Fibroblast of gingiva (primary cell): Measurements from ENCODE around the gene SSRP1.
"Not testable (repeated sequence)": the region's sequence is repeated elsewhere in the genome, so short reads cannot be mapped to it uniquely, and the experiment has no call there.

Experiments
- DNase-seq: peaks from one replicate; pipeline ENCODE4 v3.0.0-alpha.2; 2011; ENCODE audit warnings: low read depth

Gene SSRP1

DNA sequence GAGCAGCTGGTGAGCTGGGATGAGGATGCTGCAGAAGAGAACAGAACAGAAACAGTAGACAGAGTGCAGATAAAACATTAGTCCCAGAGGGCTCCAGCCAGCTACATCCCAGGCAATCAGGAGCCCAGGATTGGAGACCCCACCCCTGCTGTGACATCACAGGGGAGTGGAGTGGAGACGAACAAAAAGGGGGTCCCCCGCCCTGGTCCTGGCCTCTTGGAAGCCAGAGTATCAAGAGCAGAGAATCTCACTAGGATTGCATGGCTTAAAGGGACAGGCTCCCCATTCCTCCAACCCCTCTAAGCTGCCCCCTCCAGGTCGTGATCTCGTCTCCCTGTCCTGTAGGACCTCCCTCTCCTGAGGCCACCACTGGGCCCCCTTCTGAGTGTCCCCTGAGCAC lies 2.5 kb upstream of the SSRP1 start, which contains the start of gene P2RX3:
TSS of gene P2RX3 (plus strand) at position 211 of the 400 bp plus-strand sequence. CDS start 199 bp downstream, outside the sequence.
- DNase-seq, result no peak

DNA sequence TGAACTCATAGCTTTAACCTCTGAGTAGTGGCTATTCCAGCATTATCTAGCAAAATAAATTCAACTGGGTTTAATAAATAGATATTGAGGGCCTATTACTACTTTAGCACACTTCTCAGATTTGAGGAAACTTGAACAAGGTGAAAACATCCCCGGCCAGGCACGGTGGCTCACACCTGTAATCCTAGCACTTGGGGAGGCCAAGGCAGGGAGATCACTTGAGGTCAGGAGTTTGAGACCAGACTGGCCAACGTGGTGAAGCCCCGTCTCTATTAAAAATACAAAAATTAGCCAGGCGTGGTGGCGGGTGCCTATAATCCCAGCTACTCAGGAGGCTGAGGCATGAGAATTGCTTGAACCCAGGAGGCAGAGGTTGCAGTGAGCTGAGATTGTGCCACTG lies 1.2 kb upstream of the SSRP1 start:
- not testable (repeated sequence) for DNase-seq

DNA sequence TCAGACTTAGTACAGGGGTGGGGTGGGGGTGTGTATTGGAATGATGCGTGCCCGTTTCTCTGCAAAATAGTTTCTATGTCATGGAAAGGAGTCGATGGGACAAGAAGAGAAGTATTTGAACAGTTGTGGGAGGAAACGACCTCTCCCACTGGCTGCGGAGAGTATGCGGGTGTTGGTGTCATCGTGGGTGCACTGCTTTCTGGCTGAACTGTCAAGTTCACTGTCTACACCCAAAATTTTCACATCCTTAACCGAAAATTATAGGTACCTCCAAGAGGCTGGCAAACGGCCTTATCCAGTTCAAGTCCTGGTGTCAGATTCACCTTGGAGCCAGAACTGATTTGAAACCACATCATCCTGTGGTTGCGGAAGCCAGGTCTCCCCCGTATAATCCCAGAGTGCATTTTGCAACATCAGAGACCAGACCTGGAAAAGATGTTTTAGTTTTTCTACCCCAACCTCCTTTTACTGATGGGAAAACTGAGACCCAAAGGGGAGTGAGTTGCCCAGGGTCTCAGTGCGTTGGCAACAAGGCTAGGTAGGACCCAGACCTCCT lies 497 bp upstream of the SSRP1 start:
- DNase-seq, result no peak

DNA sequence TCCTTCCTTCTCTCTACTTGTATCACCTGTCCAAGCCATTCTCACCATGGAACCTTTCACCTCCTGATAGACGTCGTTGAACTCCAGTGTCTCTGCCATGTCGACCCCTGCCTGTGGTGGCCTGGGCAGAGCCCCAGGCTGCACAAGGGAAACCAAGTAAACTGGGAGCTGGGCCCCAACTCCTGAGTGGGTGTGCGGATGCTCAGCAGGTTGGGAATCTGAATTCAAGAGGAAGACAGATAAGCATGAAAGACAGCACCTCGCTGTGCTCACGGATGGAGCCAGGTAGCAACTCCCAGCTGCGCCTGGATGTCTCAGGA lies 709 bp downstream of the SSRP1 start:
- DNase-seq, result no peak

DNA sequence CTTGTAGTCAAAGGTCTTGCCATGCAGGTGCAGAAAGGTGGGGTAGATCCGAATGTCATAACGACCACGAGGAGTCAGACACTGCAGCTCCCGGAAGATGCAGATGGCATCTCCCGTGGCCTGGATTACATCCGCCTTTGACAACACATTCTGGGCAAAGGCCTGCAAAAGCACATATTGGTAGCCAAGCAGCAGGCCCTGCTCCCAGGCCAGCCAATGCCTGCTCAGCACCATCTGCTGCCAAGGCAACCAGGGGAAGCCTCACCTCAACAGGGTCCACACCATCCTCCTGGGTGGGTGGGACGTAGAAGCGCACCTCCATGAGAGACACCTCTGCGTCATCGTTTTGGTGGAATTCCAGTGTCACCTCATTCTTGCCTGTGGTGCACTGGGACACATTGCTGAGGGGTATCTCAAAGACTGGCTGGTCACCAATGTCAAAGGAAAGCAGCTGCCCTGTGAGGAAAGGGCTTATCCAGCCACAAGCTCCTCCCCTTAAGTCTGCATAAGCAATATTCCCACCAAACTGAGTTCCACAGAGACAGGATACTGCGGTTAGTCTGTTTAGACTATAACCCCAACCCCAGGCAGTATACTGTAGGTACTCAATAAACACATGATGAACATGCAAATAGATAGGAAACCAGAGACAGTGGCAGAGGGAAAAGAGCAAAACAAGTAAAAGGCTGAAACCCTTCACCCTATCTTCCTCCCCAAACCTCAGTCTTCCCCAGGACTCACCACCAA lies 2.8 kb downstream of the SSRP1 start:
- DNase-seq, result no peak

DNA sequence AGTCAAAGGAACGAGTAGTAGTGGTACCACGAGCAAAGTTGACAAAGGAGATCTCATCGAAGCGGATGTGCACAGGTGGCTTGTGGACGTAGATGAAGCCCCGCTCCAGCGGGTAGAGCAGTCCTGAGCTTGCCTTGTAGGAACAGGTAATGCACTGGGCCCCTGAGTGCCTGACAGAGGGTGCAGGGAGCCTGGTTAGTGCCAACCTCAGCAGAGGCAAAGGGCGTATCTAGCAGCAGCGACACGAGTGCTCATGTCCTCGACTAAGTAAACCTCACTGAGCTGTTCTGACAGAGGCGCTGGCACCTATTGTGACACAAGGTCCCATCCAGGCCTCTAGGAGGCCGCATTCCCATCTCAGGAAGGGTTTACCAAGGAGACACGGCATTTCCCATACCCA lies 4.0 kb downstream of the SSRP1 start:
- no peak for DNase-seq

DNA sequence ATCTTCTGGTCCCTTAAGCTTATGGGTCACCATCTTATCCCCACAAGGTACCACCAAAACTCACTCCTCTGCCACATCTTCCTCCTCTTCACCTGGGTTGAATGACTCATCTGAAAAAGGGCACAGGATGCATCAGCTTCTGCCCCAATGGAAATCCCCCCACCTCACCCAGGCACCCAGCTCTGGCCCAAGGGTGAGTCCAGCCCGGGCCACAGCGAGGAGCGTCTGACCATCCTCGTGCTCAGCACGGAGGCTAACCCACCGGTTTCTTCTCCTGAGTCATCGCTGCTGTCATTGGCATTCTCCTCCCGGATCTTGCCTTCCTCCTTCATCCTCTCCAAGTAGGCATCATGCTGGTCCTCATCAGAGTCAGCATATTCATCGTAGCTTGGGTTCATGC lies 5.7 kb downstream of the SSRP1 start:
- no peak for DNase-seq

DNA sequence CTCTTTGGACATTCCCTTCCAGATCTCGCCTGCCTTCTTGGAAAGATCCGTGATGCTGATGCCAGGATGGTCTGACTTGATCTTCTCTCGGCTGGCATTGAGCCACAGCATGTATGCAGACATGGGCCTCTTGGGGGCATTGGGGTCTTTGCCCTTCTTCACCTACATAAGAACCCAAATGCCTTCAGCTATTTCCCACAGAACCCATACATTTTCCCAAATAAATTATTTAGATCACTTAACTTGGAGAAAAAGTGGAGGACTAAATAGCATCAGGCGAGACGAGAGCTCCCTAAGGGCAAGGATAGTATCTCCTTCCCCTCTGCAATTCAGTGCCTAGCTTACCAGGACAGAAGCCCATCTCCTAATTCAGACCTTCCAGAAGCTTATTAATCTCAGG lies 8.0 kb downstream of the SSRP1 start:
- DNase-seq, result no peak

DNA sequence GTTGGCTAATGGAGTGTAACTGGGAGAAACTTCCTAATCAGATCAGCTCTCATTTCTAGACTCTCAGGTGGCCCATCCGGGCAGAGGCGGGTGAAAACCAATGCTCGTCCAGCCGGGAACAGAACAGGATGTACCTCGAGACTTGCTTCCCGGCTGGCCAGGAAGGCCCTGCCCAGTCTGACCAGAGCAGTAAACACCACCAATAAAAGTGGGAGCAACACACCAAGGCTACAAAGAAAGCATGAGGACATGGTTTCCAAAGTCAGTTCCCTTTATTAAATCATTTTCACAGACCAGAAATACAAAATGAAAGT lies 10.0 kb downstream of the SSRP1 start:
- no peak for DNase-seq

DNA sequence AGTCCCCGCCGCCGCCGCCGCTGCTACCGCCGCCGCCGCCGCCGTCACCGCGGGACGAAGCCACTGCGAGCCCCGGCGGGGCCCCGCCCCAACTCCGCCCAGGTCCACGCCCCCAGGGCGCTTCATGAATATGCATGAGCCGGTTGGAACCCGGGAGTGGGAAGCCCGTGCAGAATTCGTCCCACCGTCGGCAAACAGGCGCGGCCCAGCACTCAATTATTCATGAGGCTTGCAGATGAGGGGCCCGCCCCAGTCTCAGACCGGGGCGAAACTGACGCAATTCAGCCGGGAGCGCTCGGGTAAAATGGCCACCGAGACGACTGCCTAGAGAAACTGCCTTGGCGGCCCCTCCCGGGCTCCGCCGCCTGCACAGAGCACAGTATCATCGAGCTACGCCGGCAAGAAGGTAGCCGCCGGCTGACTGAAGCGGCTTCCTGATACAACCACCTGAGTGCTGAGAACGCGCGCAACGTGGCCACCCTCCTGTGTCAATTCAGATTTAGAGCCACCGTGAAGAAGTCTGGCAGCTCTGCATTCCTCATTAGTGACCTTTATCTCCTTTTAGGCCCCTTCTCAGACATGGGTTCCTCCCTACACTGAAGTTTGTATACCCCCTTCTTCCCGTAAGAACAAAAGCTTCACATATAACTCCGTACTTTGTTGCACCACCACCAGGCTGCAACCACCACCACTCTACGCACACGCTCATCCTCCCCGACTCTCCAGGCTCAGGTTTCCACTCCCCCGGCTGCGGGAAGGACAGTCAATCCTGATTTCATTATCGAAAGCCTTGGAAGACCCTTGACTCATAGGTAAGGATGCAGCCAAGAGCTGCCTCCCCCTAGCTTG lies 10.6 kb downstream of the SSRP1 start, which contains the start of gene TNKS1BP1:
TSS of gene TNKS1BP1 (minus strand) at position 67 of the 849 bp plus-strand sequence. CDS start 3,067 bp downstream, outside the sequence.
- peak; percentile 98 for DNase-seq

DNA sequence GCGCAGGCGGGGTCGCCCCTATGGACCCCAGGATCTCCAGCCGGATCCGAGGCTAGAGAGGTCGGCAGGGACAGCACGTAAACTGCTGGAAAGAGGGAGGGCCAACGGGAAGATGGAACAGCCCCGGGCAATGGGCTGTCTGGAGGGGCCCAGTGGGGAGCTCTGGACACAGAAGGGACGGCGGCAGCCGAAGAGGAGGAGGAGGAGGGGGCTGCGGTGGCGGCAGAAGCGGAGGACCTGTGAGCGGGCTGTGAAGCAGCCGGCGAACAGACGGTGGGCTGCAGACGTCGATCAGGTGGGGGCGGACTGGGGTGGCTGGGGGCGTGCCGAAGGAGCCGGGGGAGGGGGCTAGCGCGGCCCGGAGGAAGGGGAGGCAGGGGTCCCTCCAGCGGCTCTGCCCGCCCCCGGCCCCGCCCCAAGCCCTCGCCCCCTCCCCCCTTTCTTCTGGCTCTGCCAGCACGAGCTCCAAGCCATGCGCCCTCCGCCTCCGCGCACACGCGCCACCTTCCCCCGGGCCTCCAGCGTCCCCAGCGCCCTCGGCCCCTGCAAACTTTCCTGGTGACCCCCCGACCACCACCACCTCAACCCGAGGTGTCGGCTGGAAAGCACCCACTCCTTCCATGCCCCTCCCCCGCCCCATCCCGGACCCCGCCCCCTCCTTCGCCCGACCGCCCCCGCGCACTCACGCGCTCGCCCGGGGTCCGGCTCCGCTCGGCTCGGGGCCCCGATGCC lies 11.4 kb downstream of the SSRP1 start:
- peak; percentile 61 for DNase-seq

DNA sequence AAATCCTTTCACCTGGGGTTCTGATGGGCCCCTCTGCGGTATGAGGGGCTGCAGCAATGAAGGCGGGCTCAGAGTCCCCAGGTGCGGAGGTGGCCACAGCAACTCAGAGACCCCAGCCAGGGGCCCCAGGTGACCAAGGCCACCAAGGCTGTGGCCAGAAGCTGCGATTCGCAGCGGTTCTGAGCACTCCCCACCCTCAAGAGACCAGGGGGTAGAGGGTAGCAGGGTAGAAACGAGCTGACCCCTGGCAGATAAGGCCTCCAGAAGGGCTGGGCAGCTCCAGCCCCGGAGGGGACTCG lies 11.9 kb downstream of the SSRP1 start:
- no peak for DNase-seq

DNA sequence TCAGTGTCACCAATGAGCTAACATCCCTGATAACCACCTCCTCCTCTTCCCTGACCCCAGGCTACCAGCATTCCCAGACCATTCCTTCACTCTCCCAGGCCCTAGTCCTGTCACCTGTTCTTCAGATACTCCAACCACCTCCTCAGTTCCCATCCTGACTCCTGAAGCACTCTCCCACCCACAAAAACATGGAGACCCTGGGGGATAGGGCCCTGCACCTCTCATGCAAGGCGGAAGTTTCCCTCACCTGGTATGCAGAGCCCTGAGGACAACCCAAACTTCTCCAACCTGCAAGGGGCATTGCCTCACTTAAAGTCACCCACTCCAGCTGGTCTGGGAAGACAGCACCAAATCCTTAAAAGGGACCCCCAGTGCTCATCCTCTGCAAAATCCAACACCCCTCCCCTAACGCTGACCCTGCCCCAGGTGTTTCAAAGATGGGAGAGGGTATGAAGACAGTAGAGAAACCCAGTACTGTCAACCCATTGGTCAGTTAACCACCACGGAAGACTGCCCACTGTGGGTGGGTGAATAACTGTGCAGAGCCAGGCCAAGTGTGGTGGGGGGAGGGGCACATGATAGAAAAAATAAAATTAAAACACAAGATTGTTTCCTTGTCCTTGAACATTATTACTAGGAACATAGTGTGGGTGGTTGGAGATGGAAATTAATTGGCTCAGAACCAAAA lies 12.4 kb downstream of the SSRP1 start:
- DNase-seq, result peak; percentile 38

DNA sequence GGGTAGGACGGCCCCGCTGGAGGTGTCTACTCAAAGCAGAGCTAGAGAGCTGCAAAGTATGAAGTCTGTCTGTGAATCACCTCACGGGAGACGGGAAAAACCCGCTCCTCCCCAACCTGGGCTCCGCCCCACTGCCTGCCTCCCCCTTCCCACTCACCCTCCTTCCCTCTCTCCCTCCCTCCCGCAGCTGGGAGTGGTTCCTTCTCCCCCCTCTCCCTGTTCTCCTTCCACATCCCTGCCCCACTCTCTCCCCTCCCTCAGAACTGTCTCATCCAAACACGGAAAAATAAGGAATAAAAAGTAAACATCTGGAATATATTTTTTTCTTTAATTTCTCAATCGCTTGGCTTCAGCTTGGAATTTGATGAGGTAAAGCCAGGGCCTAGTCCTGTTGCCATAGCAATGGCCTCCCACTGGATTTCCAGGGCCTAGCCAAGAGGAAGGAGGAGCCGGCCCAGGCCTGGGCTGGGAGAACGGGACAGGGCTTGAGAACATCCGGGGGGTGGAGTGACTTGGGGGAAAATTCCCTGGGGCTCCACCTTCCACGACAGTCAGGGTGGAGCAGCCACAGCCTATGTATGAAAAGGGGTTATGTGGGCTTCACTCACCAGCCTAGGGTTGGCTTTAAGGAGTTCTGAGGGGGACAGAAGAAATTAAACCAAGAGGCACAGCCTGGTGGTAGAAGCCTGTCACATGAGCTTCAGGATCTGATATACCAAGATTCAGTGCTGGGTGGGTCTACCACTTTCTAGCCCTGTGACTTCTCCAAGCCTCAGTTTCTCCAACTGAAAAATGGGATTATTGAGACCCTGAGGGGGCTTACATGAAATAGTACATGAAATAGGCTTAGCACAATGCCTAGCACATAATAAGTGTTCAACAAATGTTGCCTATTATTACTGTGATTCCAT lies 13.2 kb downstream of the SSRP1 start:
- peak; percentile 99 for DNase-seq

DNA sequence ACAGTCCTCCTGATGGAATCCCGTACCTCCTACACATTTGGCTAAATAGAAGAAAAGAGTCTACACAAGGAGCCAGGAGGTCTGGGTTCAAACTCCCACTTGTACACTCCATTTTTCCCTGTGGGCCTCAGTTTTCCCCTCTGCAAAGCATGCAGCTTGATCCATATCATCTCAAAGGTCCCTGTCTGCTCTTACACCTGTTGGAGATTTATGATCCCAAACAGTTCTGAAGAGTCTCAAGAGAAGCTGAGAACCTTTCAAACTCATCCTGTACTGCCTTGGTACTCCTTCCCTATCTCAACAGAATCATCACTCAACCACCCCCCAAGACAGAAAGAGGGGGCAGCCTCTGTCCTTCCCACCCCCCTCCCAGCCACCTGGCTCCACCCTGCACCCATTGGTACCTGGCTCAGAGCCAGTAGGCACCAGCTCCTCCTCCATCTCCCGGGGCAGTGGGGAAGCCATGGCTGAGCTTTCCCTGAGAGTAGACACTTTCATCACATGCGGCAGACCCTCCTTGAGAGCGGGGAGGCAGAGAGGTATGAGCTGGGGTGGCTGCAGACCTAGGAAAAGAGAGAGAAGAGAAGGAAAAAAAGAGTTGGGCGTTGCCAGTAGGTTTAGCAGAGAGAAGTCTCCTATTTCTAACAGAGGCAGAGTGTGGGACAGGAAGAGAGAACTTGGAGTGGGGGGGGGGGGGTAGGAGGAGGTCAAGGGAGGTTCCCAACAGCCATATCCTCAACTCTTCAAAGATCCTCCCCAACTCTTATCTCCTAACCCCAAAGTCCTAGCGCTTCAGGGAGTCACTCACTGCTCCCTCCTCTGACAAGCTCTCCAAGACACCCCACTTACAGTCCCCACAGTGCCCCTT lies 14.1 kb downstream of the SSRP1 start:
- DNase-seq, result peak; percentile 13

DNA sequence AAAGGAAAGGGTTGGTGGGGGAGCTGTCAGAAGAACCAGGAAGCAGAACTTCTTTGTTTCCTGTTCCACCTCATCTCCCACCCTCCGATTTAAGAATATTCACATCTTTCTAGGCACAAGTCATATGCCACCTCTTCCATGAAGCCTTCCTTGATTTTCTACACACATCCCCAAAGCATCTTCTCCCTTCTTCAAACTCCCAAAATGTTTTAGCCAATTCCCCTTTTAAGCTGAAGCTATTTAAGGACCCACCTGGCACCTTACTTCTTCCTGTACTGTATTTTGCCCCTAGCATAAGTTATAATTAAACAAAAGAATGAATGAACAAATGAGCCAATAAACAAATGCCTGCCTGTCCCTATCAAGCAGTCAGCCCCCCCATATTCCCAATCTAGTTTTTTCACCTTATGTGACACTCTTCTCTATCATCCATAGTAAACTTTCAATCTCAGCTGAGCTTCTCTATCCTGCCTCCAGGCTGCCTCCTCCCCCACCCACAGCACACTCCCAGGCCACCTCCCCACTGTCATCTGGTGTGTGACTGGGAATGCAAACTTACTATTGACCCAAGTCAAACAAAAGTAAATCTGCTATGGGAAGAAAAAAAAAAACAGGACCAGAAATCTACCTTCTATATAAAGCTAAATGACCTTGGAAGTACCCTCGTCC lies 14.8 kb downstream of the SSRP1 start:
- DNase-seq, result no peak

DNA sequence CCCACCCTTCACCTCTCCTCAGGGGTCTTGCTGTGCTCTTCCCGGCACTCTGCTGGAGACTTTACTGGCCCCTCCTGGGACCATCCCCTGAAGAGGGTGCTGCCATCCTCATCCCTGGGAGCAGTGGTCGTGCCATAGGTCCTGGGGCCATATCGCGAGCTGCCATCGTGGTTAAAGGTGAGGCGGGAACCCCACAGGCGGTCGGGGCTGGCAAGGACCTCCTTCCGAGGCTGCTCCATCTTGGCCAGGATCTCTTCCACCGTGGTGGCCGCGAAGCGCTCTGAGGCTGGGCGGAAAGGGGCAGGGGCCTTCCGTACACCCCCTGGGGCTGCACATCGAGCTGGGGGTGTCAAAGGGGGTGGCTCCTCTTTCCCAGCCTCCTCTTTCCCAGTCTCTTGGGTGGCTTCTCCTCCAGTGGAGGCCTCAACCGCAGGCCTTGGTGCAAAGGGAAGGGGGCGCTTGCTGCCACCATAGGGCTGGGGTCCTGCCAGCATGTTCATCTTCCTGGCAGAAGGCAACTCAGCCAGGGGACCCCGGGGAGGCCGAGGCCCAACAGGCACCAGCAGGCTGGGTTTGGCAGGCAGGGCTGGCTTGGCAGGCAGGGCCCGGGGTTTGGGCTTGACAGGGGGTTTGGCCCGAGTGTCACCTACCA lies 15.5 kb downstream of the SSRP1 start:
- DNase-seq, result no peak

DNA sequence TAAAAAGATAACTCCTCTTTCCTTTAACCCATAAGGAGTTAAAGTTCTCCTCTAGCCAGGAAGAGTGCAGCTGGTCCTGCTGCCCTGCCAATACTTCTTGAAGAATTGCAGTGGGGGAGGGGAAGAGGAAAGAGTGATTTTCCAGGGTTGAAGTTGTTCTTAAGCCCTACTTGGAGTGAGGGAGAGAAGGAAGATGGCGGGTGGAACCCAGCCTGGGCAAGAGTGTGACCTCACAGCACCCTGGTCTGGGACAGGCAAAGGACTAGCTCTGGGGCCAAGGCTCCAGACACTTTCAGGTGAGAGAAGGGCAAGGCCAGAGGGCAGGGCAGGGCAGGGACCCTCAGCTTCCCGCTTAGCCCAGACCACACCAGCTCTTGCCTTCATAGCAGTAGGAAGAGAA lies 17.5 kb downstream of the SSRP1 start:
- DNase-seq, result peak; percentile 41

DNA sequence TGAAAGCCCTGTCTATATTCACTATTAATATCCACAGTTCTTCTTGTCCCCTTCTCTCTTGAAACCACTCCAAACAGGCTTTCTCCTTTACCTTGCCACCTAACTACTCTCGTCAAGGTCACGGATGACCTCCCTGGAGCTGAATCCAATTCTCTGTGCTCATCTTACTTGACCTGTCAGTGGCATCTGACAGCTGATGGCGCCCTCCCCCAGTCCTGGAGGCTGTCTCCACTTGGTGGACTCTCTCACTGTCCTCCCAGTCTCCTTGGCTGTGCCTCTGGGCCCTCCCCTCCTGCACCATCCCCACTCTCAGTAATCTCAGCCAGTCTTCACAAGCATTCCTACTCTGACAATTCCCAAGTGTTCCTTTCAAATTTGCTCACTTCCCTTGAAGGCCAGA lies 19.7 kb downstream of the SSRP1 start:
- DNase-seq, result no peak
